ENCODE data around the gene MRE11.

MRE11 gene

DNA sequence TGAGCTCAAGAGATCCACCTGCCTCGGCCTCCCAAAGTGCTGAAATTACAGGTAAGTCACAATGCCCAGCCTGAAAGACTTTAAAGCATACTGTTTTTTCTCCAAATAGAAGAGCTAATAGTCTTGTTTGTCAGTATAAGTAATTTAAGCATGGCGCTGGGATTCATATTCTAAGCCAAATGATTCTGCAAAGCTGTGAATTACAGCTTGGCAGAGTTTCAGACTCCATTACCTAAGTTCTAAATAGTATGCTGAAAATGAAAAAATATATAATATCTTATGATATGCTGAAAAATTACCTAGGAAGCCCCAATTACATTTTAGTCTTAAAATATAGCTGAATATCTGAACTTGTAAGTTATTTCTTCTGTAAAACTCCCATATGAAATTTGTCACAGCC, 39.3 kb downstream of the MRE11 start:
- Histone ChIP-seq H3K36me3 (peaks cover 14% of the 10 kb centered on the region), H3K4me3 (ENCODE audit: low read depth in 1 of 2, low read length in 1 of 2) (no peak overlapping the region), H3K27ac (no peak overlapping the region), H3K9me3 (no peaks in the 10 kb centered on the region), H3K4me1 (ENCODE audit: control insufficient read depth in 1 of 2, insufficient read depth in 1 of 2, low read depth in 1 of 2, low read length in 1 of 2) (no peaks in the 10 kb centered on the region), H3K27me3 (no peaks in the 10 kb centered on the region)
- TF ChIP-seq CTCF (IDR thresholded peaks at IDR 0.05): no peak

DNA sequence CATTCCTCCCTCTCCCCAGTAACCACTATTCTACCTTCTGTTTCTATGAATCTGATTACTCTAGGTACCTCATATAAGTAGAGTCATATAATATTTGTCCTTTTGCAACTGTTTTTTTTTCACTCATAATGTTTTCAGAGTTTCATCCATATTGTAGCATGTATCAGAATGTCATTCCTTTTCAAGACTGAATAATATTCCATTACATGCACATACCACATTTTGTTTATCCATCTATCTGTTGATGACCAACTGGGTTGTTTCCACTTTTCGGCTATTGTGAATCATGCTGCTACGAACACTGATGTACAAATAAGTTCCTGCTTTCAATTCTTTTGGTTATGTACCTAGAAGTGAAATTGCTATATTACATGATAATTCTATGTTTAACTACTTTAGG, 40.7 kb downstream of the MRE11 start:
- no peak for TF ChIP-seq CTCF (IDR thresholded peaks at IDR 0.05)
- Histone ChIP-seq H3K4me3 (ENCODE audit: low read depth in 1 of 2, low read length in 1 of 2) (no peak overlapping the region), H3K27me3 (no peaks in the 10 kb centered on the region), H3K36me3 (peaks cover 11% of the 10 kb centered on the region), H3K27ac (no peak overlapping the region), H3K4me1 (ENCODE audit: control insufficient read depth in 1 of 2, insufficient read depth in 1 of 2, low read depth in 1 of 2, low read length in 1 of 2) (no peaks in the 10 kb centered on the region), H3K9me3 (no peaks in the 10 kb centered on the region)

GRCh38 chr11:94450048-94450447, 43.6 kb downstream of the MRE11 start:
- no peak for TF ChIP-seq CTCF (IDR thresholded peaks at IDR 0.05)
- Histone ChIP-seq H3K27ac (no peak overlapping the region), H3K27me3 (no peaks in the 10 kb centered on the region), H3K4me3 (ENCODE audit: low read depth in 1 of 2, low read length in 1 of 2) (no peak overlapping the region), H3K36me3 (peaks cover 27% of the 10 kb centered on the region), H3K9me3 (no peaks in the 10 kb centered on the region), H3K4me1 (ENCODE audit: control insufficient read depth in 1 of 2, insufficient read depth in 1 of 2, low read depth in 1 of 2, low read length in 1 of 2) (no peaks in the 10 kb centered on the region)

DNA sequence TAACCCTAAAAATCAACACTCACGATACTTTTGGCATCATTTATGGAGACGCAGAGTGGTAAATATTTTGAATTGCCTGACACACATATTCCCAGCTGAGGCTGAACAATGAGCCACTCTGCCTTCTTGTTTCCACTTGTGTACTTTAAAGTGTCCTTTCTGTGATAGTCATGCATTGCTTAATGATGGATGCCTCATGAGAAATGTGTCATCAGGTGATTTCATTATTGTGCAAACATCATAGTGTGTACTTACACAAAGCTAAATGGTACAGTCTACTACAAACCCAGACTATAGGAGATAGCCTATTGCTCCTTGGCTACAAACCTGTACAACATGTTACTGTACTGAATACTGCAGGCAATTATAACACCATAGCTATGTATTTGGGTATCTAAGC, 44.2 kb downstream of the MRE11 start:
- H3K27ac ChIP-seq: no peak overlapping the region
- no peaks in the 10 kb centered on the region for H3K9me3 ChIP-seq
- TF ChIP-seq CTCF (IDR thresholded peaks at IDR 0.05): no peak
- H3K4me1 ChIP-seq (ENCODE audit: control insufficient read depth in 1 of 2, insufficient read depth in 1 of 2, low read depth in 1 of 2, low read length in 1 of 2): no peaks in the 10 kb centered on the region
- H3K36me3 ChIP-seq: peaks cover 32% of the 10 kb centered on the region
- H3K27me3 ChIP-seq: no peaks in the 10 kb centered on the region
- no peak overlapping the region for H3K4me3 ChIP-seq (ENCODE audit: low read depth in 1 of 2, low read length in 1 of 2)

GRCh38 chr11:94449029-94449428, 44.6 kb downstream of the MRE11 start:
- H3K27ac ChIP-seq: no peak overlapping the region
- peaks cover 36% of the 10 kb centered on the region for H3K36me3 ChIP-seq
- no peak overlapping the region for H3K4me3 ChIP-seq (ENCODE audit: low read depth in 1 of 2, low read length in 1 of 2)
- no peaks in the 10 kb centered on the region for H3K27me3 ChIP-seq
- no peak for TF ChIP-seq CTCF (IDR thresholded peaks at IDR 0.05)
- H3K4me1 ChIP-seq (ENCODE audit: control insufficient read depth in 1 of 2, insufficient read depth in 1 of 2, low read depth in 1 of 2, low read length in 1 of 2): no peaks in the 10 kb centered on the region
- no peaks in the 10 kb centered on the region for H3K9me3 ChIP-seq

- Histone ChIP-seq H3K27me3 (no peaks in the 10 kb centered on the region), H3K9me3 (no peaks in the 10 kb centered on the region), H3K27ac (no peak overlapping the region), H3K4me1 (ENCODE audit: control insufficient read depth in 1 of 2, insufficient read depth in 1 of 2, low read depth in 1 of 2, low read length in 1 of 2) (no peaks in the 10 kb centered on the region), H3K36me3 (peaks cover 49% of the 10 kb centered on the region), H3K4me3 (ENCODE audit: low read depth in 1 of 2, low read length in 1 of 2) (no peak overlapping the region)
- TF ChIP-seq CTCF (IDR thresholded peaks at IDR 0.05): no peak
Measured at GRCh38 chr11:94447149-94447548, 46.5 kb downstream of the MRE11 start.

Measured in neutrophil (primary cell).